Measurements from ENCODE around the gene ADGRG7.
"Not testable (repeated sequence)": the region's sequence is repeated elsewhere in the genome, so short reads cannot be mapped to it uniquely, and the experiment has no call there.

ADGRG7 gene

DNA sequence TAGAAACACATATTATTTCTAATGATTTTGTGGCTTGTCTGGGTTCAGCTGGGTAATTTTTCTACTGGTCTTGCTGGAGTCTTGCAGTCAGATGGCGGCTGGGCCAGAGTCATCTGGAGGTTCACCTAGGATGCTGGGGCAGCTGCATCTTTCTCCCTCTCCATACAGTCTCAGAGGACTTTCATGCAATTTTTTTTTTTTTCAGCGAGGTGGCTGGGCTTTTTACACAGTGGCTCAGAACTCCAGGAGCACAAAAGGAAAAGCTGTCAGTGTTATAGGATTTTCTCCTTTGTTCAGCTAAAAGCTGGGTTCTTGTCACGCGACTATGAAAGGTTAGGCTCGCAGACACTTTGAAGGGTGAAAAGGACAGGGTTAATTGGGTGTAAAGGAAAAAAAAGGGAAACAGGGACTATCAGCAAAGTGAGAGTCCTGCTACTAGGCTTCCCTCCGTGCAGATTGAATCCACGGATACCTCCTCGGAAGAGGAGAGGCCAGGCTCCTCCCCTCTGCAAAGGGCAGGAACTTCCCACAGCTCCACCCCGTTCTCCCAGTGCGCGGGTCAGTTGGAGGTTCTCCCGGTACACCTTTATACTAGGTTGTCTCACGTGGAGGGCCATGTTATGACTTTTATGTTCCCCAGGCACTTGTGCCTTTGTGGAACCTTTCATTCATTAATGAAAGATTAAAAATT is 44.3 kb downstream of the ADGRG7 start:
- Histone ChIP-seq H3K4me3 (ENCODE audit: low read length) (no peak overlapping the region), H3K4me1 (ENCODE audit: control insufficient read depth, insufficient read depth, low read length) (peaks cover 18% of the 10 kb centered on the region), H3K27me3 (replicated peaks; ENCODE audit: control insufficient read depth, insufficient read depth, low read length) (no peaks in the 10 kb centered on the region), H3K9me3 (ENCODE audit: control insufficient read depth, low read length) (no peaks in the 10 kb centered on the region), H3K36me3 (ENCODE audit: control insufficient read depth, insufficient read depth, low read length, severe bottlenecking) (no peaks in the 10 kb centered on the region), H3K9ac (ENCODE audit: low read length) (no peak overlapping the region)
- DNase-seq (ENCODE audit: low read depth), result no peak

DNA sequence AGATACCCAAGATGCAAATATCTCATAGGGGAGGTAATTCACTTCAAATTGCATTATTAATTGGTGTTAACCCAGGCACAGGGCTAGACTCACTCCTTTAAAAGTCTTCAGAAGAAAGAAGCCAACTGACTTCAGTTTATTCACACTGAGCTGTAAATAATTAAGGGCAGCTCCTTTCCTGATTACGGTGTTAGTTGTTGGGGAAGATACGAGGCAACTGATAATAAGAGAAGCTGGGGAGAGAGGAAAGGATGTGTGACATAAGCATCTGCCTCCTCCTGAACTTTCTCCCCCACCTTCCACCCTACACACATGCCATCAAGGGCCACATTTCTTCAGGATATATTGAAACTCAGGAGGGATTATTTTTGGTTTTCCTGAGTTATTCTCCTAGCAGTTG is 47.5 kb downstream of the ADGRG7 start:
- H3K4me3 ChIP-seq (ENCODE audit: low read length), result no peak overlapping the region

DNA sequence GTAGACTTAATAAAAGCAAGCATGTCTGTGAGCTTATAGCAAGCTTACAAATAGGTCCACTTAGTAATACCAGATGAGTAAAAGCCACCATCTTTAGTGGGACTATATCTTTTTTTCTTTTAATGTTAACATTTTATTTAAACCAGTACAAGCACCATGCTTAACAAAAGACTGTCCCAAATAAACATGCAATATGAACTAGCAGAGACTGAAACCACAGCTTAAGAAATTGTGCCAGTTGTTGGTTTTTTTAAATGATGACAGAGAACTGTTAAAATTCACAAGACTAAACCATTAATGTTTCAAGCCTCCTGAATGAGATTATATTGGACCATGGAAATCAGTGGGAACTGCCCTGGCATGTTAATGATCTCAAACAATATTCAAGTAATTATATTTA is 51.9 kb downstream of the ADGRG7 start:
- not testable (repeated sequence) for H3K27me3 ChIP-seq (replicated peaks; ENCODE audit: control insufficient read depth, insufficient read depth, low read length); H3K4me1 ChIP-seq (ENCODE audit: control insufficient read depth, insufficient read depth, low read length); H3K36me3 ChIP-seq (ENCODE audit: control insufficient read depth, insufficient read depth, low read length, severe bottlenecking); H3K9me3 ChIP-seq (ENCODE audit: control insufficient read depth, low read length); H3K4me3 ChIP-seq (ENCODE audit: low read length); H3K9ac ChIP-seq (ENCODE audit: low read length); DNase-seq (ENCODE audit: low read depth)

More for the DNA sequence above, 47.5 kb downstream of the ADGRG7 start:
- no peak overlapping the region for H3K9ac ChIP-seq (ENCODE audit: low read length)
- no peaks in the 10 kb centered on the region for H3K27me3 ChIP-seq (replicated peaks; ENCODE audit: control insufficient read depth, insufficient read depth, low read length)
- no peaks in the 10 kb centered on the region for H3K9me3 ChIP-seq (ENCODE audit: control insufficient read depth, low read length)
- DNase-seq (ENCODE audit: low read depth), result no peak
- no peaks in the 10 kb centered on the region for H3K36me3 ChIP-seq (ENCODE audit: control insufficient read depth, insufficient read depth, low read length, severe bottlenecking)
- peaks cover under 1% of the 10 kb centered on the region for H3K4me1 ChIP-seq (ENCODE audit: control insufficient read depth, insufficient read depth, low read length)

DNA sequence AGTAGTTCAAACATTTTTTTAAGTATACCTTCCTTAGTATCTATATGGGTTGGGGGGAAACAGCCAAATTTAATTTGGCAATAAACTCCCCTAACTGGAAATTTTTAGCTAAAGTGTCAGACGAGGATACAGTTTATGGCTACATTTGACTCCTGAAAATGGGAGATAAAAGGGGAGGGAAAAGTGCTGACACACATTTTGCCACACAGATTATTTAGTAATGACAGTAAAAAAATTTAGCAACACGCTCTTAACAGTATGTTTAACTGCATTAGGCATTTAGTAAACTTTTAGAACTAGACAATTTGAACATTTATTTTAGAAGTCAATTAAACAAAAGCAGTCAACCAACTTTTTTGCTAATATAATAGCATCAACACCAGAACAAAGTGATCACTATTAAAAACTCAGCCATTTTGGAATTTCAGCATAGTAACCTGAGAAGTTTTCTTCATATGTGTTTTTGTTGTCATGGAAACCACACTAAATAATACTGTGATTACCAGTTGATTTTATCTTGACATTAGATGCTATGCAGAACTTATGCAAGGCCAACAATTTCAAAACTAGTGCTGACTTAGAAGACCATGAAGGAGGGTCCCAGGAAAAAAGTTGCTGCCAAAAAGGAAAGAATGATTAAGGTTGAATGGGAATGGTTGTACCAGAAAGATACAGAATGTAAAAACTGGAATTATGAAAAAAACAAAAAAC is 52.9 kb downstream of the ADGRG7 start:
- no peaks in the 10 kb centered on the region for H3K27me3 ChIP-seq (replicated peaks; ENCODE audit: control insufficient read depth, insufficient read depth, low read length)
- H3K36me3 ChIP-seq (ENCODE audit: control insufficient read depth, insufficient read depth, low read length, severe bottlenecking), result no peaks in the 10 kb centered on the region
- H3K4me1 ChIP-seq (ENCODE audit: control insufficient read depth, insufficient read depth, low read length), result no peaks in the 10 kb centered on the region
- no peaks in the 10 kb centered on the region for H3K9me3 ChIP-seq (ENCODE audit: control insufficient read depth, low read length)
- DNase-seq (ENCODE audit: low read depth), result peak; percentile 79
- H3K9ac ChIP-seq (ENCODE audit: low read length), result no peak overlapping the region
- H3K4me3 ChIP-seq (ENCODE audit: low read length), result no peak overlapping the region

DNA sequence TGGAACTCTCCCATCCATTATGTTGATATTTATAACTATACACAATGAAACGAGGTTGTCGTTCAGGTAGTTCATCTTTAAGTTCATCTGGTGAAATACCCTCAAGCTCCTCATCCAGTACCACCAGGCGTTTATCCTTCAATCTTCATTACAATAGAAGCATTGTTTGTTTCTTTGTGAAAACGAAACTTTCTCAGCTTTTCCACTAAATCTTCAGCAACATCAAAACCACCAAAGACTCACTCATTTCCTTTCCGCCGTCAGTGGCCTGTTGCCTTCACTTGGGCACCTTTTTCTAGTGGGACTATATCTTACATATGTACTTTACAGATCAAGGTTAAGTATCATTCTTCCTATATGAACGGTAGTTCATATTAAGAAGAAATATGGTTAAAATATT is 55.8 kb downstream of the ADGRG7 start:
- H3K9ac ChIP-seq (ENCODE audit: low read length), result no peak overlapping the region
- no peaks in the 10 kb centered on the region for H3K36me3 ChIP-seq (ENCODE audit: control insufficient read depth, insufficient read depth, low read length, severe bottlenecking)
- no peak overlapping the region for H3K4me3 ChIP-seq (ENCODE audit: low read length)
- no peaks in the 10 kb centered on the region for H3K4me1 ChIP-seq (ENCODE audit: control insufficient read depth, insufficient read depth, low read length)
- no peaks in the 10 kb centered on the region for H3K9me3 ChIP-seq (ENCODE audit: control insufficient read depth, low read length)
- peaks cover 4% of the 10 kb centered on the region for H3K27me3 ChIP-seq (replicated peaks; ENCODE audit: control insufficient read depth, insufficient read depth, low read length)
- no peak for DNase-seq (ENCODE audit: low read depth)

DNA sequence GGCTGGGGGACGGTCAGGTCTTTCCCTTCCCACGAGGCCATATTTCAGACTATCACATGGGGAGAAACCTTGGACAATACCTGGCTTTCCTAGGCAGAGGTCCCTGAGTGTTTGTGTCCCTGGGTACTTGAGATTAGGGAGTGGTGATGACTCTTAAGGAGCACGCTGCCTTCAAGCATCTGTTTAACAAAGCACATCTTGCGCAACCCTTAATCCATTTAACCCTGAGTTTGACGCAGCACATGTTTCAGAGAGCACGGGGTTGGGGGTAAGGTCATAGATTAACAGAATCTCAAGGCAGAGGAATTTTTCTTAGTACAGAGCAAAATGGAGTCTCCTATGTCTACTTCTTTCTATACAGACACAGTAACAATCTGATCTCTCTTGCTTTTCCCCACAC is 57.3 kb downstream of the ADGRG7 start:
- H3K27me3 ChIP-seq (replicated peaks; ENCODE audit: control insufficient read depth, insufficient read depth, low read length); H3K9ac ChIP-seq (ENCODE audit: low read length); H3K9me3 ChIP-seq (ENCODE audit: control insufficient read depth, low read length): not testable (repeated sequence)

DNA sequence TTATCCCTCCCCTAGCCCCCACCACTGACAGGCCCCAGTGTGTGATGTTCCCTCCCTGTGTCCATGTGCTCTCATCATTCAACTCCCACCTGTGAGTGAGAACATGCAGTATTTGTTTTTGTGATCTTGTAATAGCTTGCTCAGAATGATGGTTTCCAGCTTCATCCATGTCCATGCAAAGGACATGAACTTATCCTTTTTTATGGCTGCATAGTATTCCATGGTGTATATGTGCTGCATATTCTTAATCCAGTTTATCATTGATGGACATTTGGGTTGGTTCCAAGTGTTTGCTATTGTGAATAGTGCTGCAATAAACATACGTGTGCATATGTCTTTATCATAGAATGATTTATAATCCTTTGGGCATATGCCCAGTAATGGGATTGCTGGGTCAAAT is 57.9 kb downstream of the ADGRG7 start:
- not testable (repeated sequence) for H3K4me1 ChIP-seq (ENCODE audit: control insufficient read depth, insufficient read depth, low read length)

More for the DNA sequence above, 57.3 kb downstream of the ADGRG7 start:
- H3K4me1 ChIP-seq (ENCODE audit: control insufficient read depth, insufficient read depth, low read length); H3K4me3 ChIP-seq (ENCODE audit: low read length); DNase-seq (ENCODE audit: low read depth); H3K36me3 ChIP-seq (ENCODE audit: control insufficient read depth, insufficient read depth, low read length, severe bottlenecking): not testable (repeated sequence)

DNA sequence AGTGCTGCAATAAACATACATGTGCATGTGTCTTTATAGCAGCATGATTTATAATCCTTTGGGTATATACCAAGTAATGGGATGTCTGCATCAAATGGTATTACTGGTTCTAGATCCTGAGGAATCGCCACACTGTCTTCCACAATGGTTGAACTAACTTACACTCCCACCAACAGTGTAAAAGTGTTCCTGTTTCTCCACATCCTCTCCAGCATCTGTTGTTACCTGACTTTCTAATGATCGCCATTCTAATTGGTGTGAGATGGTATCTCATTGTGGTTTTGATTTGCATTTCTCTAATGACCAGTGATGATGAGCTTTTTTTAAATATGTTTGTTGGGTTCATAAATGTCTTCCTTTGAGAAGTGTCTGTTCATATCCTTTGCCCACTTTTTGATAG is 61.6 kb downstream of the ADGRG7 start:
- not testable (repeated sequence) for H3K4me1 ChIP-seq (ENCODE audit: control insufficient read depth, insufficient read depth, low read length); DNase-seq (ENCODE audit: low read depth); H3K9me3 ChIP-seq (ENCODE audit: control insufficient read depth, low read length); H3K27me3 ChIP-seq (replicated peaks; ENCODE audit: control insufficient read depth, insufficient read depth, low read length); H3K4me3 ChIP-seq (ENCODE audit: low read length); H3K9ac ChIP-seq (ENCODE audit: low read length); H3K36me3 ChIP-seq (ENCODE audit: control insufficient read depth, insufficient read depth, low read length, severe bottlenecking)

More for the DNA sequence above, 57.9 kb downstream of the ADGRG7 start:
- H3K27me3 ChIP-seq (replicated peaks; ENCODE audit: control insufficient read depth, insufficient read depth, low read length); H3K9ac ChIP-seq (ENCODE audit: low read length); DNase-seq (ENCODE audit: low read depth); H3K36me3 ChIP-seq (ENCODE audit: control insufficient read depth, insufficient read depth, low read length, severe bottlenecking); H3K9me3 ChIP-seq (ENCODE audit: control insufficient read depth, low read length); H3K4me3 ChIP-seq (ENCODE audit: low read length): not testable (repeated sequence)

DNA sequence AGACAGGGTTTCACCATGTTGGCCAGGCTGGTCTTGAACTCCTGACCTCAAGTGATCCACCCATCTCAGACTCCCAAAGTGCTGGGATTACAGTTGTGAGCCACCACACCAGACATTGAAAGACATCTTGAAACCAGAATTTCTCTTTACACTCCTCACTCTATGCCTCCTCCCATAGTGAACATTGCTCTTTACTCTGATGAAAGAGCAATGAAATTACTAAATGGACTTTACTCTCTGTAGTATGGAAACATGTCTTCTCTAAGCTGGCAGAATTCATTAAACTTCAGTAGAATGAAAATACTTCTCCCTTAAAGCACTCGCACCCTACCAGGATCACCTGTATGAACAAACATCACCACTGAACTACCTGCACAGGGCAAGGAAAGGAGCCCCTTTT is 72.1 kb downstream of the ADGRG7 start:
- DNase-seq (ENCODE audit: low read depth), result no peak
- H3K27me3 ChIP-seq (replicated peaks; ENCODE audit: control insufficient read depth, insufficient read depth, low read length), result peaks cover 6% of the 10 kb centered on the region
- H3K9me3 ChIP-seq (ENCODE audit: control insufficient read depth, low read length), result peaks cover 11% of the 10 kb centered on the region
- no peaks in the 10 kb centered on the region for H3K4me1 ChIP-seq (ENCODE audit: control insufficient read depth, insufficient read depth, low read length)
- no peak overlapping the region for H3K9ac ChIP-seq (ENCODE audit: low read length)
- no peaks in the 10 kb centered on the region for H3K36me3 ChIP-seq (ENCODE audit: control insufficient read depth, insufficient read depth, low read length, severe bottlenecking)
- H3K4me3 ChIP-seq (ENCODE audit: low read length), result no peak overlapping the region

DNA sequence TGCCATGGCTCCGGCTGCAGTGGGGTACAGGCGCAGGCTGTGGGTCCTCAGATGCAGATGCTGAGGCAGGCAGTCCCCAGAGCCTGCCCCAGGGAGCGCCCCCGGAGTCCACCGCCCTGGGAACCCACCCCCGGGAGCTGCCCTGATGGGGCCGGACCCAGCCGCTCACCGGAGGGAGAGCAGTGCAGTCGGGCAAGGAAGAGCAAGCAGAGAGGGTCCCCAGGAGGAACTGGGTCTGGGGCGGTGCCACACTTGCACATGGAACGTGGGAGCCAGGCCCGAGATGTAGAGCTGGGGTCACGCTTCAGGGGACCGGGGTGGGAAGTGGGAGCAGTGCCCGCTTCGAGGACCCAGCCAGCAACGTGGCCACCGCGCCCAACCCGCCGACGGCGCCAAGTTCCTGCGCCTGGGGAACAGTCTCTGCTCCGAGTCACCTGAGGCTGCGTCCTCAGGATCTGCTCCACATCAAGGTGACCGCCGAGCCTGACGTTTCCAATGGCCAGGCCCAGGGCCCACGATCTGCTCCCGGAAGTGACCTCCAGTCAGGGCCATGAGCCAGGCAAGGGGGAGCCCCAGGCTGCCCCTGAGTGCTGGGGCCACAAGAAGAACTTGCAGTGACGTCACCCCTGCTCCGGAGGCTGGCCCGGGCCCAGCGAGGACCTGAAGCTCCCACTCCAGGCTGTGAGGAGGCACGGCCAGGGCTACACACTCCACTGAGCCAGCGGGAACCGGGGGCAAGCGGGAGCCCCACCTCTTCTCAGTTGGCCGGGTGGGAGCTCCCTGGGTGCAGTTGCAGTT is 72.9 kb downstream of the ADGRG7 start:
- Histone ChIP-seq H3K4me1 (ENCODE audit: control insufficient read depth, insufficient read depth, low read length) (no peaks in the 10 kb centered on the region), H3K27me3 (replicated peaks; ENCODE audit: control insufficient read depth, insufficient read depth, low read length) (peaks cover 6% of the 10 kb centered on the region), H3K9ac (ENCODE audit: low read length) (no peak overlapping the region), H3K9me3 (ENCODE audit: control insufficient read depth, low read length) (peaks cover 5% of the 10 kb centered on the region), H3K36me3 (ENCODE audit: control insufficient read depth, insufficient read depth, low read length, severe bottlenecking) (no peaks in the 10 kb centered on the region), H3K4me3 (ENCODE audit: low read length) (no peak overlapping the region)
- DNase-seq (ENCODE audit: low read depth), result no peak

Measured in adipocyte (in vitro differentiated cells).